ENCODE measurements around the gene ERN1. TPM values are rescaled to one million over a fixed set of nuclear protein-coding genes. Genes with fewer than 3 reads are reported as not detected.

The ERN1 gene
- total RNA-seq, 2 experiments from 2014 or later, result 13.0 to 17.9 TPM

GRCh38 chr17:63989622-63990345, 140.2 kb downstream of the ERN1 start:
- Mint-ChIP-seq H3K4me3 (no peak overlapping the region), H3K27ac (no peak overlapping the region)
- POLR2A ChIA-PET, result interaction anchor here (0.6 to 1.0 kb wide), 3 partner anchors 35 to 85 kb away, joined by 3 to 4 read pairs (median 3); partner anchors contain the start of gene GH1

More at GRCh38 chr17:63989622-63990345, 140.2 kb downstream of the ERN1 start:
- H3K36me3 Mint-ChIP-seq (ENCODE audit: low read depth), result no peaks in the 10 kb centered on the region
- ATAC-seq (no peak), DNase-seq (no peak)
- H3K4me1 Mint-ChIP-seq (ENCODE audit: low read depth), result peaks cover 59% of the 10 kb centered on the region
- CTCF ChIA-PET, result interaction anchor here (0.6 to 5.6 kb wide), 25 partner anchors 8 to 144 kb away, joined by 3 to 78 read pairs (median 7); partner anchors contain the start of genes CD79B, CSHL1, GH1 and ICAM2
- H3K9me3 Mint-ChIP-seq (ENCODE audit: insufficient read depth), result no peaks in the 10 kb centered on the region
- H3K27me3 Mint-ChIP-seq (ENCODE audit: low read depth), result peaks cover 15% of the 10 kb centered on the region

Other genes with a start within 250 kb of the ERN1 start
- not detected for gene GH2, start 248.2 kb downstream of the ERN1 start, total RNA-seq
- gene CSH1, start 233.6 kb downstream of the ERN1 start, total RNA-seq, result not detected
- gene CSHL1, start 218.9 kb downstream of the ERN1 start, total RNA-seq, result not detected
- not detected for gene GH1, start 211.3 kb downstream of the ERN1 start, total RNA-seq
- 10 to 100 TPM; 21.7 to 22.5 TPM for gene CD79B, start 197.8 kb downstream of the ERN1 start, total RNA-seq
- not detected for gene SCN4A, start 157.2 kb downstream of the ERN1 start, total RNA-seq
- gene PRR29, start 131.8 kb downstream of the ERN1 start, total RNA-seq, result 1 to 10 TPM in 1 of 2 experiments, under 1 TPM in 1; 0.97 to 1.3 TPM
- gene ICAM2, start 109.5 kb downstream of the ERN1 start, total RNA-seq, result 10 to 100 TPM; 48.4 to 51.3 TPM
- gene TEX2, start 133.1 kb upstream of the ERN1 start, total RNA-seq, result 10 to 100 TPM; 16.1 to 16.2 TPM

All from activated CD8-positive, alpha-beta T cell treated with anti-CD3 and anti-CD28 coated beads, Interleukin-2, amount 10 ng/mL, durations not matched to agents 7 days and 5 days (primary cell).